GM19240 (cell line): Measurements from ENCODE around the gene CYTL1.
"Not testable (repeated sequence)": the region's sequence is repeated elsewhere in the genome, so short reads cannot be mapped to it uniquely, and the experiment has no call there.

ENCODE experiments used
- DNase-seq: peaks from one replicate; pipeline ENCODE4 v3.0.0; 2011; ENCODE audit warnings: low spot score; ENCODE audit not compliant: insufficient read length

Gene CYTL1

DNA sequence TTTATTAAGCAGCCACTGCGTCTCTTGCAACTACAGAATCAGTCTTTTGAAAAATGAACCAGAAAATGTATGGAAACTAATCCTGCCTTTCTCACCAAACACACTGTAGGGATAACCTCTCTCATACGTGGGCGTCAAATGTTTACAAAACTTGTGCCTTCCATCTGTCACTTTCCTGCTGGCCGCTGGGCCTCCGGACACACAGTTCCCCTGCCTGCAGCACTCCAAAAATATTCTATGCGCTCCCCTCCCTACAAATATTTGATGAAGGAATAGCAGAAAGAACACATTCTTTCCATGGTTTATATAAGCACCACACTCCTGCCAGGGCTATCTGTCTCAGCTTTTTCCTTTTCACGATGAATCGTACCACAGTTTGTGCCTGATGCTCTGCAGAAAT lies 14.9 kb upstream of the CYTL1 start:
- DNase-seq: no peak

DNA sequence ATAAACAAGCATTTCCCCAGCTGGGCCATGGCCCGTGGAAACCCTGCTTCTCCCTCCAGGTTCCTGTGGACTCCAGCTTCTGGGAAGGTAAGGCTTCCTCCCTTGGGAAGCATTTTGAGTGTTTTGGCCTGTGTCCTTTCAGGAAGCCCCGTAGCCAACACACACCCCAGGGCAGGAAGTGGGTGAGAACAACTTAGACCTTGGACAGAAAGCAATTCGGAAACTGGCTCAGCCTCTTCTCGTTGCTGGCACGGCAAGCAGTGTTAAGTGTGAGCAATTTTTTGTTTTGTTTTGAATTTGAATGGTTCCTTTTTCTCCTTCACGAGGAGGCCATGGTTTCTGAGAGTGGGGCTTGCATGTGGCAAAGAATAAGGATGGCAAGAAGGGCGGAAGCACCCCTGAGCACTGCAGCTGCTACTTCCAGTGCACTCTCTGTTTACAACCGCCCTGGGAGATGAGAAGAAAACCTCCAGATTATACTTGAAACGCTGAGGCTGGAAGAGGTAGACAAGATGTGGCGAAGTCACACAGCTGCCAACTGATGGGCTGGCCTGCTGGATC lies 14.1 kb upstream of the CYTL1 start:
- DNase-seq: no peak

DNA sequence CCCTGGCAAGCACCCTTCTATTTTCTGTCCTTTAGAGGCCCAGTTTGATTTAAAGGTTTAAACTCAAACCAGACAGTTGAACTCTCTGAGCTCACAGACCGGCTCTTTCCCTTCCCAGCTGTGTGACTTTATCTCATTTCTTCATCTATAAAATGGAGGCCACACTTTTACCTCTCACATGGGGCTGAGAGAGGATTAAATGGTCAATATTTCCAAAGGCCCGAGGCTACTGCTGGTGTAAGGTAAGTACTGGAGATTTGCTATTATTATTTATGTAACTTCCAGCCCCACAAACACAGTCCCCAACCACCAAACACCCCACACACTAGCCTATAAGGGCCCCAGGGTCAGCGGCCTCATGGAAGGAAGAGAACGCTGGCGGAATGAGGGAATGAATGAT lies 13.6 kb upstream of the CYTL1 start:
- no peak for DNase-seq

DNA sequence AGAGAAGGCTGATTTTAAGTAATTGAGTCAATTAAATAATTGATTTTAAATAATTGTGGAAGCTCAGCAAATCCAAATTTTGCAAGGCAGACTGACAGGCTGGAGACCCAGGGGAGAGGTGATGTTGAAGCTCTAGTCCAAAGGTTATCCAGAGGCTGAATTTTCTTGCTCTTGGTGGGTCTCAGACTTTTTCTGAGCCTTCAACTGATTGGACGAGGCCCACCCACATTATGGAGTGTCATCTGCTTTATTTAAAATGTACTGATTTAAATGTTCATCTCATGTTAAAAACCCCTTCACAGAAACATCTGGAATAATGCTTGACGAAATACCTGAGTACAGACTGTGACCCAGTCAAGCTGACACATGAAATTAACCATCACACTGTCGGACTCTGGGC lies 11.7 kb upstream of the CYTL1 start:
- no peak for DNase-seq

DNA sequence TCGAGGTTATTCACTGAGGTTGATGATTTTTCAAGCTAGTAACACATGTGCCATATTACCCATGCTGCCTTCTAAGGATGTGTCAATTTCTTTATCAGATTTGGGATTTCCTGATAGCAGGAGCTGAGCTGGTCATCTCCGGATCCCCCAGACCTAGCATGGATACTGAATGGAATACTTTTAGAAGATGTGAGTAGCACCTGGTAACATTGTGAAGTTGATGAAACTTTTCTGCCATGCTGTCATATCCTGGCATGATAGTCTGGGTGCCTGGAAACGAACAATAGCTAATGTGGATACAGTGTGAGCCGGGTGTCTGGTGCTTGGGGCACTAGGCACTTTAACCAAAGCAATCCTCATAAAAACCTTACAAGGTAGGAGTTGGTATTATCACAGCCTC lies 11.0 kb upstream of the CYTL1 start:
- no peak for DNase-seq

DNA sequence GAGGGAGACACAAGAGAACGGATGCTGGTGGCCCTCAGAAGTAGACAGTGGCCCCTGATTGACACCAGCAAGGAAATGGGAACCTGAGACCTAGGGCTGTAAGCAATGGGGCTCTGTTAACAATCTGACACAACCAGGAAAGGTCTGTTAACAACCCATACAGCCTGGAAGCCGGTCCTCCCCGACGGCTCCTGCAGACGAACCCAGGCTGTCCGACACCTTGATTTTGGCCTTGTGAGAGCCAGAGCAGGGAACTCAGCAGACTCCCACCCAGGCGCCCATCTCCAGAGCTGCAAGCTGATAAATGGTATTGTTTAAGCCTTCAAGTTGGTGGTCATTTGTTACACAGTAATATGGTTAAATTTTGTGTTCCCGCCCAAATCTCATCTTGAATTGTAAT lies 10.2 kb upstream of the CYTL1 start:
- no peak for DNase-seq

DNA sequence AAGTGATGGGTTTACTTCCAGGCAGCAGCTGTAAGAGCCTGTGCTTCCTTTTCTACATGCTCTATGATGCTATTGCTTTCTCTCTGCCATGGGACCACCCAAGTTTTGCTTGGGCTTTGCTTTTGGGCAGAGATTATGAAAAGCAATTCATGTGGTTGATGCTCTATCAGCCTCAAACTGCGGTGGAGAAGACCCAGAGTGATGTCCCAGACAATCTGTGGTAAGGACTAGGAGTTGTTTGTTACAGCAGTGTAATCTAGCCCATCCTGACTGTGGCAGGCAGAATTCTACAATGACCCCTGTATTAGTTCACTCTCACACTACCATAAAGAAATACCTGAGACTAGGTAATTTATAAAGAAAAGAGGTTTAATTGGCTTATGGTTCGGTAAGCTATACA lies 9.2 kb upstream of the CYTL1 start:
- DNase-seq: no peak

DNA sequence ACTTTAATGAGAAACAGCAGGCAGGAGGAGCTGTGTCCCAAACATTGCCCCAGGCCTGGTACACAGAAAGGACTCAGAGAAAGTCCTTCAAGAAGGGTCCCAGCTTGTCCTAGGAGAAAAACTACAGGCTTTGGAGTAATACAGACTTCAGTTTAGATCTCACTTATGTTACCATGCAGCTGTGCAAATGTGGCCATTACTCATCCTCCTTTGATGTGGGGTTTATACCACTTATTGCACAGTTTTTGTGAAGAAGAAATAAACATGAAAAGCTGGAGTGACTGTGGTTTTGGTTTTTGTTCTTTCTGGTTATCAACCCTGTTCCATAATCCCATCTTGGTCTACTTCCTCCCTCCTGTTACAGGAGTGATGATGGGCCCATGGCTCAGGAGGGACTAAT lies 8.1 kb upstream of the CYTL1 start:
- no peak for DNase-seq

DNA sequence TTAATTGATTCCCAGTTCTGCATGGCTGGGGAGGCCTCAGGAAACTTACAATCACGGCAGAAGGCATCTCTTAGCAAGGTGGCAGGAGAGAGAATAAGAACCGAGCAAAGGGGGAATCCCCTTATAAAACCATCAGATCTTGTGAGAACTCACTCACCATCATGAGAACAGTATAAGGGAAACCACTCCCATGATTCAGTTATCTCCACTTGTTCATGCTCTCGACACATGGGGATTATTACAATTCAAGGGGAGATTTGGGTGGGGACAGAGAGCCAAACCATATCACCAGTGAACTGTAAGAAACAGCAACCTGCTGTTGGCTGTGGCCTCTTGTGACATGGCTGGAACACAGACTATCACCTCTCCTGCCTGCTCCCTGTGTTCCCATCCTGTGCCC lies 7.1 kb upstream of the CYTL1 start:
- no peak for DNase-seq

DNA sequence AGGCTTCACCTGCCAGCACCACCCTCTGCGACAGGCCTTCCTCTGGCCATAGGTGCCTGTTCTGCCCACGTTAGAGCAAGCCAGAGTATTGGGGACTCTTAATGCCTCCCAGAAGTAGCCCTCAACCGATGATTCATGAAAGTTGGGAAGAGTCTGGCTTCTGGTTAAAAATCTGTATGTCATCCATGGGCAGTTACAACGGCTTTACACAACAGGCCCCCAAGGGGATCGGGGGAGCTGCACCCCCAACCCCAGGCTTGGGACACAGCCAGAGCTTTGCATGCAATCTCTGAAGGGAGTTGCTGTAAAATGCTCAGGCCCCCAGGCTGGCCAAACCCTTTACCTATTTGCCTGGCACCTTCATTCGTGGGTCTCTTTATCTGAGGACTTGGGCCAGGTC lies 5.4 kb upstream of the CYTL1 start:
- DNase-seq: no peak

DNA sequence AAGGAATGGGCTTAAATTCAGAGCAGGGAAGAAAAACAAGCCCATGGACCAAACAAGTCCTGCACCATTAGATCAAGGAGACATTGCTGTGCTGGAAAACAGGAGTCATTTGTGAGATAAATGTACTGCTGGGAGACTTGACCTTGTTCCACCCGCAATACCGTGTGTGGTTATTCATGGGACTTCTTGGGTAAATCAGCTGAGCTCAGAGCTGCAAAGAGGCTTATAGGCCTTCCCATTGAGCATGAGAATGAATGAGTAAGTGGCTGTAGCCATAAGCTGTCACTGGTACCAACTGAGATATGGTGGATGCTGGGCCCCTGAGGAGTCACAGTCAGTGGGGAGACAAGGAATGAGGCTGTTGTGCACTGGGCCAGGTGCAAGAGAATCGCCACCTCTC lies 2.3 kb upstream of the CYTL1 start:
- DNase-seq: no peak

DNA sequence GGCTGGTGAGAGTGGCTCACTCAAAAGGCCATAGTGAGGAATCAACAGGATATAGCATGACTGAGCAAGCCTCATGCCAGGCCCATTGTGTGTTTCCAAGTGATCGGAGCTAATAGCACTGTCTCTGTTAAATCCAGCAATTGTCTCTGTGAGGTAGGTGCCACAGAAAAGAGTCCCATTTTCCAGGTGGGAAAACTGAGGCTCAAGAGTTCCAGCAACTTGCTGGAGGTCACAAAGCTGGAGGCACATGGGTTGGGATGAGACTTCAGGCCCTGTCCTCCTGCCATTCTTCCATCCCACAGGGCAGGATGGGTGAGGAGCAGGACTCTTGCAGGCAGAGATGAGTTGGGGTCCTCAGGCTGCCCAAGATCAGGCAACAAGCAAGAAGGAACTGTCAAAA lies 1.1 kb upstream of the CYTL1 start:
- DNase-seq: no peak

DNA sequence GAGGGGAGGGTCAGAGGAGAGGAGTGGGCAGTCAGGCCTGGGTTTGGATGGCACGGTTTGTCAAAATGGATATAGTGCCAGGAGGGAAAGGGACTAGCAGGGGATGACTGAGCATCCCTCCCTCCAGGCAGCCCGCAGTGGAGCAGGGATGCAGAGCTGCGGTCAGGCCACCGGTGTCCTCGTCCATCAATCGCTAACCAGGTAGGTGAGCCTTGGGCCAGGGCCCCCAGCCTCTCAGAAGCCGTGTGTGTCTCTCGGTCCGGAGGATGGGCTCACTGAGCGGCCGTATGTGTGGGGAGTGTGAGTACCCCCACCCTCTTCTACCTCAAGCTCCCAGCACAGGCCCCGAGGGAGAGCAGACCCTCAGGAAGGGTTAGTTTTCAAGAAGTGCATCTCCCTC lies 538 bp upstream of the CYTL1 start:
- DNase-seq: no peak

DNA sequence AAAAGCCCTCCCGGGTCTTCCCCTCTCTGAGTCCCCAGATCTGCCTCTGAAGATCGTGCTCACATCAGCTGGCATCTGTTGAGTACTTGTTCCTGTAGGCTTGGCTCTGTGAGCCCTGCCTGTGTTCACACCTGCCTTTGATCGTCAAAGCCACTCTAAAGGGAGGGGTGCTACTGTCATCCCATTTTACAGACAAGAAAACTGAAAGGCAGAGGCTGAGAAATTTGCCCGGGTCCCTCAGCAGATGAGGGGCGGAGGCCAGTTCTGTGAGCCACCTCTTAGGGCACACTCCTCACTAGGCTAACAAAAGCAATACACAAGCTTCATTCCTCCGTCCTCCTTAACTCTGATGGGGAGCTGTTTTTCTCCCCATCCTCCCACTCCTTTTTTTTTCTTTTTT lies 655 bp downstream of the CYTL1 start:
- DNase-seq: no peak

DNA sequence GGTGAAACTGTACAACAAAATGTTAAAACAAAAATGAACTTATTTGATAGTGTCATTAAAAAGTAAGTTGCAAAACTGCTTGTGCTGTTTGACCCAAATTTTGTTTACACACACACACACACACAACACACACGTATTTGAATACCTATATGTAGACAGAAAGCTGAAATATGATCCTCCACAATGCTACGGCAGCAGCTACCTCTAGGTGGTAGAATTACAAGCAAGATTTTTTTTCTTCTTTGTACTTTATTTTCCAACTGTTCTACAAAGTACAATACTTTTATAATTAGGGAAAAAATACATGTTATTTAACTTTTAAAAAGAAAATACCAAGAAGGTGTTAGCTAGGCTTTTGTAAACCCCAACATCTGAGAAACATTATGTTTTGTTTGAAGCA lies 1.2 kb downstream of the CYTL1 start:
- DNase-seq: no peak

DNA sequence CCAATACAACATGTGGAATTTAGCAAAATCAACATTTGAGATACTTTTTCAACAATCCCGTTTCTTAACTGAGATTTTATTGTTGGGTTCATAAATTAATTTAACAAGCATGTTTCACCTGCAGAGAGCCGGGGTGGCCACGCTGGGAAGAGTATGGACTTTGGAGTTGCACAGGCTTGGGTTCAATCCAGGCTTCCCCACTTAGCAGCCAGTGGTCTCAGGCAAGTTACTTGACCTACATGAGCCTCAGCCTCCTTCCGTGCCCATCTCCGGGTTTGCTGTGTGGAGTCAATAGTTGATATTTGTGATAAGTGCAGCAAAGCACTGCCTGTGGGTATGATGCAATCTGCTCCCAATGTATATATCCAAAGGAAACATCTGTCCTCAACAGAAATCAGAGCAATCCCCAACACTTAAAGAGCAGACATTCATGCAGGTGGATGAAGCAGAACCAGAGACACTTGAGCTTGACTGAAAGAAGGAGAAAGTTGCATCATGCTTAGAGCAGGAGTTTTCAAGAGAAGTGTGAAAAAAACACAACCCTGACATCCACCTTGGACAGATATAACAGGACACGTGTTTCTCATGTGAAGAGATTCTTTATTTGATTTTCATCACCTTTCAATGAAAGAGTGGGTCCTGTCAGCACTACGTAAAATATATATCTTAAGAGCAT lies 5.1 kb downstream of the CYTL1 start:
- no peak for DNase-seq

DNA sequence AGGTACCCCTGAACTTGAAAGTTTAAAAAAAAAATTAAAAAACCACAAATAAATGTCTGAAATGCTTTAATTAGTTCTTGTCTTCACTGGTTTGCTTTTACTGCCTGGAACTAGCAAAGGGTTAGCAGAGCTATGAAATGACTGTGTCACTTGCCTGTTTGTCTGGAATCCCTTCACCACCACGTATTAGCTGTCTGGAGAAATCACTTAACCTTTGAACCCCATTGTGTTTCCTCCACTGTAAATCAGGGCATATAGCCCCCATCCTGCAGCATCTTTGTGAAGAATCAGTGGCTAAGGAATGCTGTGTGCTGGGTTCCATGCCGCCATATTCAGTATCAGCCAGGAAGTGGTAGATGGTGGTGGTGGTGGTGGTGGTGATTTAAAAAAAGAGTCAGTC lies 6.3 kb downstream of the CYTL1 start:
- DNase-seq: no peak

DNA sequence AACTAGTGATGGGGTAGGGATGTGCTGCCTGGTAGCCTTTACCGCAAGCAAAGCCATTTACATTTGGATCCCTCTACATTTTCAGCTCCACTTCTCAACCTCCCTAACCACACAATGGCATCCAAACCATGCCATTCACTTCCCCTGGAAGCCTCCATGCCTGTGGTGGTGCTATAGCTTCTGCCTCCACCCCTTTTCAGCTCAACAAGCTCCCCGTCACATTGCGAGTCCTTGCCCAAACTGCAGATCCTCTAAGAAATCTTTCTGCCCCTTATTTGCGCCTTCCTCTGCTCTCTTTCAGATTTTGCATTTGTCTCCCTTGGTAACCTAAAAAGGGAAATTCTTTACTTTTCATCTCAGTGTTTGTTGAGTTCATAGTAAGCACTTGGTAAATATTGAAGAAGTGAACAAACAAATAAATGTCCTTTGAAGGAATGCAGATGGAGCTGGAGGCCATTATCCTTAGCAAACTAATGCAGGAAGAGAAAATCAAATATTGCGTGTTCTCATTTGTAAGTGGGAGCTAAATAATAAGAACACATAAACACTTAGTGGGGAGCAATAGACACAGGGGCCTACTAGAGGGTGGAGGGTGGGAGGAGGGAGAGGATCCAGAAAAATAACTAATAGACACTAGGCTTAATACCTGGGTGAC lies 6.9 kb downstream of the CYTL1 start:
- DNase-seq: no peak

DNA sequence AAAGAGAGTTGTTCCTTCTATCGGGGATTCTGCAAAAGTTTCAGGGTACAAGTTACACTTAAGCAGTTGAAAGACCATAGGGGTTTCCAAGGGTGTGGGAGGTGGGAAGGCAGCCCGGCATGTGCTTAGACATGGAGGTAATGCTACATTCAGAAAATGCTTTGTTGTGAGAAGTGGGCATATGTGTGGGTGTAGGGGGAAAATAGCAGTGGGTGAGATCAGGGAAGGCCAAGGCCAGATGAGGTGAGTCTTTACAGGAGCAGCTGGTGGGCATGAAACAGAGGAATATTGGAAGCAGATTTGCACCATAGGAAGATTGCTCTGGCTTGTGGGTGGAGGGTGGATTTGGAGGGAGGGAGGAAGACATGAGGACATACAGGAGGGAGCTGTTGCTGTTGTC lies 8.3 kb downstream of the CYTL1 start:
- DNase-seq: no peak

DNA sequence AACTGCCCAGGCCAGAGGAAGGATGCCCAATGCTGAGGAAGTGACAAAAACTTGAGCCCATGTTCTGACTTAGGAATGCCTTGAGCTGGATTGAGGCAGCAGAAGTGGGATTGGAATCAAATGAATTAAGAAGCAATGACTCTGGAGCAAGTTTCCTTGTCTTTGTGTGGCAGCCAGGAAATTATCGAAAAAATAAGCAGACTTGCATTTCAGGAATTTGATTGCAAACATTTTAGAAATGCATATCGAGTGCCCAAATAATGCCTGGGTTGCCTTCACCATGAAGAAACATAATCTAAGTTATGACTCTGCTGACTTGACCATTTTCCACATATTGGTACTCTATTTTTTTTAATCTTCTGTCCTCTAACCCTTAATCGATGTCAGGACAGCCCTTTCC lies 9.5 kb downstream of the CYTL1 start:
- no peak for DNase-seq

DNA sequence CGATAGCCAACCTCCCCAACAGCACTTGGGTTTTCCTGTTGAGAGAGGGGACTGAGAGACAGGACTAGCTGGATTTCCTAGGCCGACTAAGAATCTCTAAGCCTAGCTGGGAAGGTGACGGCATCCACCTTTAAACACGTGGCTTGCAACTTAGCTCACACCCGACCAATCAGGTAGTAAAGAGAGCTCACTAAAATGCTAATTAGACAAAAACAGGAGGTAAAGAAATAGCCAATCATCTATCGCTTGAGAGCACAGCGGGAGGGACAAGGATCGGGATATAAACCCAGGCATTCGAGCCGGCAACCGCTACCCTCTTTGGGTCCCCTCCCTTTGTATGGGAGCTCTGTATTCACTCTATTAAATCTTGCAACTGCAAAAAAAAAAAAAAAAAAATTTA lies 12.3 kb downstream of the CYTL1 start:
- not testable (repeated sequence) for DNase-seq

DNA sequence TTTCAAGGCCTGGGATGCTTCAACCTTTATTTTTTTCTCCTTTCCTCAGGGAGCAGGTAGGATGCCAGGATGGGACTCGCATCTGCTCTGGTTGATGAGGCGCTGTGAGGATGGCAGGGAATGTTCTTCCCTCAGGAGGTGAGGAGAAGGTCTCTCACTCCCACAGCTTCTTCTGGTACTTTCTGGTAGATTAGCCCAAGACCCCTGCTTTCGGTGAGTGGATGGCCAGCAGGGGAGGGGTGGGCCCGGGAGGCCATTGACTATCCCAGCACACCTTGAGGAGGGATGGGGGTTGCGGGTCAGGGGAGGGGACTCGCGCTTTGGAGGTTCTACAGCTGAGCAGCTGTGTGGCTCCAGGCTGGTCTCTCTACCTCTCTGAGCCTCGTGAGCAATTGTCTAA lies 14.8 kb downstream of the CYTL1 start:
- no peak for DNase-seq

DNA sequence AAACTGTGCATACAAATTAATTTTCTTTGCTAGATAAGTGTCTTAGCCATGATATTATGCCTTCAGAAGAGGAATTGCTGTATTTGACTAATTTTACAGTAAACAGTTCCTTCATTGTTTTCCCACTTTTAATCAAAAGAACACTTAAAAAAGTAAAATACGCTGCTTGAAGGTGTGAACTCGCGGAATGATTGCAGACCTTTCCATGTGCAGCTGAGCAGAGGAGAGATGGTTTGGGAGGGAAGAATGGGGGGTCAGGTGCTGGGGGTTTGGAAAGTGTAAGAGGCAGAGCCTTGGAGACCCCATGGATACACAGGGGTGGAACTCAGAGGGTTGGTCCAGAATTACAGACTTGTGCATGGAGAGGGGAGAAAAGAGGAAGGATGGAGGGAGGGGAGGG lies 15.3 kb downstream of the CYTL1 start:
- no peak for DNase-seq
